H1 (cell line): Measurements from ENCODE around the gene RASD1. TPM values are rescaled to one million over a fixed set of nuclear protein-coding genes. Genes with fewer than 3 reads are reported as not detected.

ENCODE experiments used
- CHD2 ChIP-seq: IDR thresholded peaks from 2 replicates; pipeline ENCODE4 v1.6.1; 2012; ENCODE audit warnings: low read length, improper control_type of control experiment
- EZH2 ChIP-seq: fragments of 200-600 bp; sonication (generic); IDR thresholded peaks from 2 replicates; pipeline ENCODE4 v1.7.1; 2012; ENCODE audit warnings: low read depth, mild to moderate bottlenecking, moderate library complexity, low read length, inconsistent platforms; ENCODE audit not compliant: severe bottlenecking
- SRF ChIP-seq: IDR thresholded peaks from 2 replicates; pipeline ENCODE4 v1.6.1; 2011; ENCODE audit warnings: mild to moderate bottlenecking, low read depth, low read length, moderate library complexity
- polyA plus RNA-seq, 7 experiments: library from polyadenylated mRNA; depleted of rRNA in 3 of 7; stranded (reverse) in 5 of 7; unstranded in 2 of 7; fragments of >200 nt in 5 of 7; fragments of 200-250 nt in 2 of 7; gene quantifications; 1 replicate in 5 of 7; 2 replicates in 1 of 7; 4 replicates in 1 of 7; pipeline versions ENCODE4 v1.2.1 to v1.2.3, GENCODE V29; 2011 to 2013; ENCODE audit warnings: missing spikeins in 2 of 7, mixed read lengths in 2 of 7
- total RNA-seq: library from RNA; stranded (reverse); fragmentation: NEBNext Ultra II Directional; extraction: Animal tissue kit (Norgen Biotek cat#: 25700); gene quantifications from 2 replicates; pipeline ENCODE4 v1.2.1, GENCODE V29; 2021
- TF ChIP-seq, protein P1 (sequence below): fragments of 300-600 bp; sonication (generic); IDR thresholded peaks from 2 replicates; pipeline ENCODE4 v1.7.1; 2012; ENCODE audit warnings: low read length, moderate library complexity, mild to moderate bottlenecking, inconsistent platforms; ENCODE audit not compliant: insufficient replicate concordance
- TF ChIP-seq, protein P2 (sequence below), 3 experiments: IDR thresholded peaks; 1 replicate in 2 of 3; 2 replicates in 1 of 3; pipeline versions ENCODE4 v1.5.1 to v1.6.1; 2011; ENCODE audit warnings: low read length in 3 of 3, mild to moderate bottlenecking in 3 of 3, inconsistent platforms in 2 of 3, low read depth in 1 of 3, moderate library complexity in 1 of 3; ENCODE audit not compliant: insufficient read depth in 1 of 3; ENCODE audit errors: control extremely low read depth in 1 of 3

The RASD1 gene
- total and polyA plus RNA-seq, 2 of the 8 experiments (the other 6 are each of a cell fraction or from before 2014, with no cell fraction given) = 2.3 to 2.6 TPM

DNA sequence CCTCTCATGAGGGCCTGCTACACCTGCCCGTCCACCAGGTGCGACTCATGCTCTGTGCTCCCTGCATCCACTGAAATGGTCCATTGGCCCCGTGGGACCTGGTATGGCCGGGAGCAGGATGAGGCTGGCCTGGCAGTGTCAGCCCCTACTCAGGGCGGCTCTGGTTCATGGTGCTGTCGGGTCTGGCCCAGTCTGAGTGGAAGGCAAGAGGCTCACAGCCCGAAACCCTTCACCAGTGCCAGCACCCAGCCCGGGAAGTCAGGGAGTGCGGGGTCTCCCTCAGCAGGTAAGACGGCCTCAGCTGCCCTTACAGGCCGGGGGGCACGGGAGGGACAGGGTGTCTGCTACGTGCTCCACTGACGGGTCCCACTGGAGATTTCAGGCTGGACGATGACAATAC is 40.5 kb upstream of the RASD1 start (continued):
- TF ChIP-seq, protein P1, sequence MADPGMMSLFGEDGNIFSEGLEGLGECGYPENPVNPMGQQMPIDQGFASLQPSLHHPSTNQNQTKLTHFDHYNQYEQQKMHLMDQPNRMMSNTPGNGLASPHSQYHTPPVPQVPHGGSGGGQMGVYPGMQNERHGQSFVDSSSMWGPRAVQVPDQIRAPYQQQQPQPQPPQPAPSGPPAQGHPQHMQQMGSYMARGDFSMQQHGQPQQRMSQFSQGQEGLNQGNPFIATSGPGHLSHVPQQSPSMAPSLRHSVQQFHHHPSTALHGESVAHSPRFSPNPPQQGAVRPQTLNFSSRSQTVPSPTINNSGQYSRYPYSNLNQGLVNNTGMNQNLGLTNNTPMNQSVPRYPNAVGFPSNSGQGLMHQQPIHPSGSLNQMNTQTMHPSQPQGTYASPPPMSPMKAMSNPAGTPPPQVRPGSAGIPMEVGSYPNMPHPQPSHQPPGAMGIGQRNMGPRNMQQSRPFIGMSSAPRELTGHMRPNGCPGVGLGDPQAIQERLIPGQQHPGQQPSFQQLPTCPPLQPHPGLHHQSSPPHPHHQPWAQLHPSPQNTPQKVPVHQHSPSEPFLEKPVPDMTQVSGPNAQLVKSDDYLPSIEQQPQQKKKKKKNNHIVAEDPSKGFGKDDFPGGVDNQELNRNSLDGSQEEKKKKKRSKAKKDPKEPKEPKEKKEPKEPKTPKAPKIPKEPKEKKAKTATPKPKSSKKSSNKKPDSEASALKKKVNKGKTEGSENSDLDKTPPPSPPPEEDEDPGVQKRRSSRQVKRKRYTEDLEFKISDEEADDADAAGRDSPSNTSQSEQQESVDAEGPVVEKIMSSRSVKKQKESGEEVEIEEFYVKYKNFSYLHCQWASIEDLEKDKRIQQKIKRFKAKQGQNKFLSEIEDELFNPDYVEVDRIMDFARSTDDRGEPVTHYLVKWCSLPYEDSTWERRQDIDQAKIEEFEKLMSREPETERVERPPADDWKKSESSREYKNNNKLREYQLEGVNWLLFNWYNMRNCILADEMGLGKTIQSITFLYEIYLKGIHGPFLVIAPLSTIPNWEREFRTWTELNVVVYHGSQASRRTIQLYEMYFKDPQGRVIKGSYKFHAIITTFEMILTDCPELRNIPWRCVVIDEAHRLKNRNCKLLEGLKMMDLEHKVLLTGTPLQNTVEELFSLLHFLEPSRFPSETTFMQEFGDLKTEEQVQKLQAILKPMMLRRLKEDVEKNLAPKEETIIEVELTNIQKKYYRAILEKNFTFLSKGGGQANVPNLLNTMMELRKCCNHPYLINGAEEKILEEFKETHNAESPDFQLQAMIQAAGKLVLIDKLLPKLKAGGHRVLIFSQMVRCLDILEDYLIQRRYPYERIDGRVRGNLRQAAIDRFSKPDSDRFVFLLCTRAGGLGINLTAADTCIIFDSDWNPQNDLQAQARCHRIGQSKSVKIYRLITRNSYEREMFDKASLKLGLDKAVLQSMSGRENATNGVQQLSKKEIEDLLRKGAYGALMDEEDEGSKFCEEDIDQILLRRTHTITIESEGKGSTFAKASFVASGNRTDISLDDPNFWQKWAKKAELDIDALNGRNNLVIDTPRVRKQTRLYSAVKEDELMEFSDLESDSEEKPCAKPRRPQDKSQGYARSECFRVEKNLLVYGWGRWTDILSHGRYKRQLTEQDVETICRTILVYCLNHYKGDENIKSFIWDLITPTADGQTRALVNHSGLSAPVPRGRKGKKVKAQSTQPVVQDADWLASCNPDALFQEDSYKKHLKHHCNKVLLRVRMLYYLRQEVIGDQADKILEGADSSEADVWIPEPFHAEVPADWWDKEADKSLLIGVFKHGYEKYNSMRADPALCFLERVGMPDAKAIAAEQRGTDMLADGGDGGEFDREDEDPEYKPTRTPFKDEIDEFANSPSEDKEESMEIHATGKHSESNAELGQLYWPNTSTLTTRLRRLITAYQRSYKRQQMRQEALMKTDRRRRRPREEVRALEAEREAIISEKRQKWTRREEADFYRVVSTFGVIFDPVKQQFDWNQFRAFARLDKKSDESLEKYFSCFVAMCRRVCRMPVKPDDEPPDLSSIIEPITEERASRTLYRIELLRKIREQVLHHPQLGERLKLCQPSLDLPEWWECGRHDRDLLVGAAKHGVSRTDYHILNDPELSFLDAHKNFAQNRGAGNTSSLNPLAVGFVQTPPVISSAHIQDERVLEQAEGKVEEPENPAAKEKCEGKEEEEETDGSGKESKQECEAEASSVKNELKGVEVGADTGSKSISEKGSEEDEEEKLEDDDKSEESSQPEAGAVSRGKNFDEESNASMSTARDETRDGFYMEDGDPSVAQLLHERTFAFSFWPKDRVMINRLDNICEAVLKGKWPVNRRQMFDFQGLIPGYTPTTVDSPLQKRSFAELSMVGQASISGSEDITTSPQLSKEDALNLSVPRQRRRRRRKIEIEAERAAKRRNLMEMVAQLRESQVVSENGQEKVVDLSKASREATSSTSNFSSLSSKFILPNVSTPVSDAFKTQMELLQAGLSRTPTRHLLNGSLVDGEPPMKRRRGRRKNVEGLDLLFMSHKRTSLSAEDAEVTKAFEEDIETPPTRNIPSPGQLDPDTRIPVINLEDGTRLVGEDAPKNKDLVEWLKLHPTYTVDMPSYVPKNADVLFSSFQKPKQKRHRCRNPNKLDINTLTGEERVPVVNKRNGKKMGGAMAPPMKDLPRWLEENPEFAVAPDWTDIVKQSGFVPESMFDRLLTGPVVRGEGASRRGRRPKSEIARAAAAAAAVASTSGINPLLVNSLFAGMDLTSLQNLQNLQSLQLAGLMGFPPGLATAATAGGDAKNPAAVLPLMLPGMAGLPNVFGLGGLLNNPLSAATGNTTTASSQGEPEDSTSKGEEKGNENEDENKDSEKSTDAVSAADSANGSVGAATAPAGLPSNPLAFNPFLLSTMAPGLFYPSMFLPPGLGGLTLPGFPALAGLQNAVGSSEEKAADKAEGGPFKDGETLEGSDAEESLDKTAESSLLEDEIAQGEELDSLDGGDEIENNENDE = no peak
- TF ChIP-seq CHD2 = no peak
- TF ChIP-seq, protein P2, sequence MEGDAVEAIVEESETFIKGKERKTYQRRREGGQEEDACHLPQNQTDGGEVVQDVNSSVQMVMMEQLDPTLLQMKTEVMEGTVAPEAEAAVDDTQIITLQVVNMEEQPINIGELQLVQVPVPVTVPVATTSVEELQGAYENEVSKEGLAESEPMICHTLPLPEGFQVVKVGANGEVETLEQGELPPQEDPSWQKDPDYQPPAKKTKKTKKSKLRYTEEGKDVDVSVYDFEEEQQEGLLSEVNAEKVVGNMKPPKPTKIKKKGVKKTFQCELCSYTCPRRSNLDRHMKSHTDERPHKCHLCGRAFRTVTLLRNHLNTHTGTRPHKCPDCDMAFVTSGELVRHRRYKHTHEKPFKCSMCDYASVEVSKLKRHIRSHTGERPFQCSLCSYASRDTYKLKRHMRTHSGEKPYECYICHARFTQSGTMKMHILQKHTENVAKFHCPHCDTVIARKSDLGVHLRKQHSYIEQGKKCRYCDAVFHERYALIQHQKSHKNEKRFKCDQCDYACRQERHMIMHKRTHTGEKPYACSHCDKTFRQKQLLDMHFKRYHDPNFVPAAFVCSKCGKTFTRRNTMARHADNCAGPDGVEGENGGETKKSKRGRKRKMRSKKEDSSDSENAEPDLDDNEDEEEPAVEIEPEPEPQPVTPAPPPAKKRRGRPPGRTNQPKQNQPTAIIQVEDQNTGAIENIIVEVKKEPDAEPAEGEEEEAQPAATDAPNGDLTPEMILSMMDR (IDR thresholded peaks at IDR 0.05; ENCODE audit: control extremely low read depth in 1 of 3, insufficient read depth in 1 of 3, low read depth in 1 of 3, low read length in 3 of 3) = no peak
- TF ChIP-seq EZH2 = no peak
- TF ChIP-seq SRF = no peak
- TF ChIP-seq, all 59 proteins: peak for 0
